ENCODE measurements around the gene LSM5. TPM values are rescaled to one million over a fixed set of nuclear protein-coding genes. Genes with fewer than 3 reads are reported as not detected.

Gene LSM5
- total and polyA plus RNA-seq, 3 donors from 2014 or later = 18.9 to 42.6 (median 19.6) TPM

- Histone ChIP-seq H3K9me3 (no peaks in the 10 kb centered on the region), H3K36me3 (ENCODE audit: low read depth, missing control alignments) (no peaks in the 10 kb centered on the region), H3K27me3 (no peaks in the 10 kb centered on the region), H3K27ac (peak within 1 kb of the TSS; percentile 96), H3K4me3 (peak within 1 kb of the TSS; percentile 94 to 96), H3K4me1 (peaks cover 15% of the 10 kb centered on the region)
- DNase-seq = peak; percentile 98
- WGBS, 2 donors = 0% methylated on average over 23 to 60 of the region's 67 CpGs
- TF ChIP-seq POLR2A (IDR thresholded peaks at IDR 0.05) = peak; percentile 36
- TF ChIP-seq CTCF (IDR thresholded peaks at IDR 0.05) = no peak
- intact Hi-C loops (cut with DNase I; ENCODE audit: low total_unique reads) = no loop called here
Observed at GRCh38 chr7:32495298-32496051, 5.3 kb upstream of the LSM5 start, which contains the start of gene AVL9. Gene AVL9 (plus strand): TSS chr7:32495489. CDS start chr7:32495710, 221 bp downstream.

- no peak for DNase-seq
- Histone ChIP-seq H3K4me1 (peaks cover 15% of the 10 kb centered on the region), H3K27ac (peak overlapping the region; percentile 96), H3K36me3 (ENCODE audit: low read depth, missing control alignments) (no peaks in the 10 kb centered on the region), H3K9me3 (no peaks in the 10 kb centered on the region), H3K27me3 (no peaks in the 10 kb centered on the region), H3K4me3 (peak overlapping the region; percentile 94 to 96)
- 0 to 1% methylated on average over 14 of the region's 14 CpGs for WGBS, 2 donors
- intact Hi-C loops (cut with DNase I; ENCODE audit: low total_unique reads) = no loop called here
- TF ChIP-seq POLR2A (IDR thresholded peaks at IDR 0.05) = no peak
- no peak for TF ChIP-seq CTCF (IDR thresholded peaks at IDR 0.05)
Observed at GRCh38 chr7:32494946-32495297, 4.7 kb upstream of the LSM5 start.

- intact Hi-C loops (cut with DNase I; ENCODE audit: low total_unique reads) = no loop called here
- peak overlapping the region; percentile 53 to 83 for H3K27ac ChIP-seq
- no peaks in the 10 kb centered on the region for H3K27me3 ChIP-seq
- H3K9me3 ChIP-seq = no peaks in the 10 kb centered on the region
- no peak for TF ChIP-seq POLR2A (IDR thresholded peaks at IDR 0.05)
- TF ChIP-seq CTCF (IDR thresholded peaks at IDR 0.05) = no peak
- no peaks in the 10 kb centered on the region for H3K36me3 ChIP-seq (ENCODE audit: low read depth, missing control alignments)
- H3K4me3 ChIP-seq = peak overlapping the region; percentile 77 to 84
- 1 to 3% methylated on average over 9 of the region's 9 CpGs for WGBS, 2 donors
- no peak for DNase-seq
- no peaks in the 10 kb centered on the region for H3K4me1 ChIP-seq
Observed at GRCh38 chr7:32489788-32490126, 423 bp downstream of the LSM5 start.

GRCh38 chr7:32481921-32482320 lies 8.3 kb downstream of the LSM5 start:
- H3K27ac ChIP-seq = no peak overlapping the region
- no peaks in the 10 kb centered on the region for H3K27me3 ChIP-seq
- no peak for DNase-seq
- intact Hi-C loops (cut with DNase I; ENCODE audit: low total_unique reads) = no loop called here
- 40 to 46% methylated on average over 3 of the region's 3 CpGs for WGBS, 2 donors
- H3K9me3 ChIP-seq = no peaks in the 10 kb centered on the region
- peaks cover 5% of the 10 kb centered on the region for H3K4me1 ChIP-seq
- H3K36me3 ChIP-seq (ENCODE audit: low read depth, missing control alignments) = no peaks in the 10 kb centered on the region
- no peak overlapping the region for H3K4me3 ChIP-seq
- TF ChIP-seq POLR2A (IDR thresholded peaks at IDR 0.05) = no peak
- TF ChIP-seq CTCF (IDR thresholded peaks at IDR 0.05) = no peak

GRCh38 chr7:32481176-32481575 lies 9.0 kb downstream of the LSM5 start:
- H3K36me3 ChIP-seq (ENCODE audit: low read depth, missing control alignments) = no peaks in the 10 kb centered on the region

More at GRCh38 chr7:32481176-32481575, 9.0 kb downstream of the LSM5 start:
- no peak for DNase-seq
- Histone ChIP-seq H3K27ac (no peak overlapping the region), H3K4me3 (no peak overlapping the region), H3K27me3 (no peaks in the 10 kb centered on the region), H3K9me3 (no peaks in the 10 kb centered on the region), H3K4me1 (peaks cover 5% of the 10 kb centered on the region)
- WGBS, 2 donors = 41 to 48% methylated on average over 1 of the region's 1 CpG
- TF ChIP-seq CTCF (IDR thresholded peaks at IDR 0.05) (no peak), POLR2A (IDR thresholded peaks at IDR 0.05) (no peak)
- intact Hi-C loops (cut with DNase I; ENCODE audit: low total_unique reads) = no loop called here
